ENCODE results near the gene ALKBH5.

Gene ALKBH5

GRCh38 chr17:18247613-18248001 lies 64.0 kb downstream of the ALKBH5 start:
- no peak for DNase-seq

GRCh38 chr17:18248300-18248731 lies 64.7 kb downstream of the ALKBH5 start:
- DNase-seq: peak in 3 of 4 experiments; percentile 16 to 42 (median 39)

GRCh38 chr17:18248811-18249210 lies 65.2 kb downstream of the ALKBH5 start:
- no peak for DNase-seq

GRCh38 chr17:18250259-18250658 lies 66.6 kb downstream of the ALKBH5 start:
- DNase-seq: no peak

GRCh38 chr17:18250708-18251107 lies 67.1 kb downstream of the ALKBH5 start:
- no peak for DNase-seq

GRCh38 chr17:18251204-18251603 lies 67.6 kb downstream of the ALKBH5 start:
- no peak for DNase-seq

DNA sequence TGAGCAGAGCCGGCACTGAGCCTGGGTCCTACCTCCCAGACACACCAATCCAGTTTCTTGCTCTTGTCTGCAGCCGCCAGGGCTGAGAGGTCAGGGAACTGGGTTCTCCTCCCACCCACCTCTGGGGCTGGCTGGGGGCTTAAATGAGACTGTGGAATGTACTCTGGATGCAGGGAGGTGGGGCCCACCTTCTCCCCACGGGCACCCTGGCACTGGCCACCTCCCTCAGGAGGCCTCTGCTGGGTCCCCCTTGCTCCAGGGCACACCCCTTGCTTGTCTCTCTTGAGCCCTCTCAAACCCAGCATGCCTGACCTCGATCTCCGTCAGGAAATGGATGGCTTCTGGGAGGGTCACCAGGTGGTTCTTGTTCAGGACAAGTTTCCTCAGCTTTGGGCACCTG lies 68.5 kb downstream of the ALKBH5 start:
- DNase-seq: no peak

- no peak for DNase-seq
Measured at GRCh38 chr17:18253187-18253884, 69.7 kb downstream of the ALKBH5 start.

DNA sequence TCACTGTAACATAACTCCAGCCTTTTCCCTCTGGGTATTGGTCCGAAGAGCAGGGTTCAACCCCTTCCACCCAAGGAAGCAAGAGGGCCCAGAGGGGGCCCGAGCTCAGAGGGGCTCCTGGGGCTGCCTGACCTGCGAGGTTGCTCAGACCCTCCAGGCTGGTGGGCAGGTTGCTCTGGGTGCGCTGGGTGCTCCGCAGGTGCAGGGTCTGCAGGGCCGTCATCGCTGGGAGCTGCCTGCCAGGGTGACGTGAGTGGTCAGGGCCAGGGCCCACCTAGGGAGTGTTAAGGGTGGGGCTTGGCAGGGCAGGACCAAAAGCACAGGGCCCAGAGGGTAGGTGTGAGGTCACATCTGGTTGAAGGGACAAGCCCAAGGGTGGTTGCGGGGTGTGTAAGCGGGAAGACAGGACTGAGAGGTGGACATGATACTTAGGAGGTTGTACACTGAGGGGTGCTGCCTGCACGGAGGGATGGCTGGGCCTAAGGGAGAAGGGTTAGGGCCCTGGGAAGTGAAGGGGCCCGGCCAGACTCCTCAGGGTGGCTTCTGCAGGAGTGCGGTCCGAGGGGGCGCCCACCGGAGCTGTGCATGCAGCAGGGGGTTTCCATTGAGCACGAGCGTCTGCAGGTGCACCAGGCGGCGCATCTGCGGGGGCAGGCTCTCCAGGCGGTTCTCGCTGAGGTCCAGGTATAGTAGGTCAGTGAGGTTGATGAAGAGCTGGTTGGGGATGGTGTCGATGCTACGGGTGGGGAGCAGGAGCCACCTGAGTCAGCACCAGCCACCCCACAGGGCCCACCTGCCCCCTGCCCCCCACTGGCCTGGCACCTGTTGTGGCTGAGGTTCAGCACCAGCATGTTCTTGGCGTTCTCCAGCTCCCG lies 70.6 kb downstream of the ALKBH5 start:
- no peak for DNase-seq

GRCh38 chr17:18254888-18255649 lies 71.4 kb downstream of the ALKBH5 start:
- no peak for DNase-seq

- no peak for DNase-seq
Measured at GRCh38 chr17:18256351-18256750, 72.7 kb downstream of the ALKBH5 start.

DNA sequence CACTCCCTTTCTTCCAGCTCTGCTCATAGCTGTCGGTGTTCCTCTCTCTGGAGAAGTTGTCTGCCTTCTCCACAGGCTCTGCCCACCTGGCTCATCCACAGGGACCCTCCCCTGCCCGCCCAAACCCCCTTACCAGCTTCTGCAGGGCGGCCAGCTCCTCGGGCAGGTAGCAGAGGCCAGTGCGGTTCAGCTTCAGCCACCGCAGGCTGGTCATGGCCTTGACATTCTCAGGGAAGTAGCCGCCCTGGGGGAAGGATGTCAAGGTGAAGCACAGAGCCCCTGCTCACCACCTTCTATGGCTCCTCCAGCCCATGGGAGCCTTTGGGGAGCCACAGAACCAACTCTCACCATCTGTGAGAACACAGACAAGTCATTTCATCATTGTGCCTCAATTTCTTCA lies 73.1 kb downstream of the ALKBH5 start:
- DNase-seq: no peak

DNA sequence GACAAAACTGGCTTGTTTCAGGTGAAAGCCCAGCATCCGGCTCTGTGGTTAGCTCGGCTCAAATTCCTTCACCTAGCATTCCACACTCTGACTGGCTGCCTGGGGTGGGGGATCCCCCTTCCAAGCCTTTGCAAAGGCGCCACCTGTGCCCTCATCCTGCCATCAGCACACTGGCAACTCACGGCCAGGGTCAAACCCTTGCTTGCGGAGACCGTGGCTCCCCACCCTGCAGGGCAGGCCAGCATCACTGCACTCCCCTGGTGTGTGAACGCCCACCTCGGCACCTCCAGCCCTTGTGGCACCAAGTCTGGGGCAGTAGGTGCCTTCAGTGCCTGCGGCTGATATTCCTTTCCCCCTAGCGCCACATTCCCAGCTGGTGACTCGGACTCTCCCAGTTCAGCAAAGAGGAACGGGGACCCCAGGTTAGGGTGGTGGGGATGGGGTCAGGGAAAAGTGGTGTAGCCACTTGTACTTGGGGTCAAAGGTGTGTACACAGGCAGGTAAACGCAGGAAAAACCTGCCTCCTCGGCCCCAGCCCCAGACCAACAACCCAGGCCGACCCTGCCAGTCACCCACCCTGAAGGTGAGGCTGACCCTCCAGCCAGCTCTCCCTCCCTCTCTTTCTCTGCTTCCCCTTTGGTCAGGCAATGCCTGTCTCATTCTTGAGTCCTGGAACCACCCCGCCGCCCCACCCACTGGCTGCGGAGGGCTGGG lies 73.8 kb downstream of the ALKBH5 start:
- DNase-seq: no peak

DNA sequence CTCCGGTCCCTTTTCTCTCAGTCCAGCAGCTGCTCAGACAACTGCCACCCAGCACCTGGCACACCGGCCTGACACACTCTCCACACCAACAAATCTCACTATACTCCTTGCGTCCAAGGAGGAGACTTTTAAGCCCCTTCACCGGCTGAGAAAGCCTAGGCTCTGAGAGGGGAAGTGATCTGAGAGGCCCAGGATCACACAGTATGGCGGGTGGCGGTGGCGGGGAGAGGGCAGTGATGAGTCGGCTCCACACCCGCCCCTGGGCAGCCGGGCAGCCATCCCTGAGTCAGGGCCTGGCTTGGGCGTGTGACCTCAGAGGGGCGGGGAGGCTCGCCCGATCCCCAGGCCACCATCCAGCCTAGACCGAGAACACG lies 74.3 kb downstream of the ALKBH5 start:
- DNase-seq: peak in 2 of 4 experiments; percentile 14 to 31

DNA sequence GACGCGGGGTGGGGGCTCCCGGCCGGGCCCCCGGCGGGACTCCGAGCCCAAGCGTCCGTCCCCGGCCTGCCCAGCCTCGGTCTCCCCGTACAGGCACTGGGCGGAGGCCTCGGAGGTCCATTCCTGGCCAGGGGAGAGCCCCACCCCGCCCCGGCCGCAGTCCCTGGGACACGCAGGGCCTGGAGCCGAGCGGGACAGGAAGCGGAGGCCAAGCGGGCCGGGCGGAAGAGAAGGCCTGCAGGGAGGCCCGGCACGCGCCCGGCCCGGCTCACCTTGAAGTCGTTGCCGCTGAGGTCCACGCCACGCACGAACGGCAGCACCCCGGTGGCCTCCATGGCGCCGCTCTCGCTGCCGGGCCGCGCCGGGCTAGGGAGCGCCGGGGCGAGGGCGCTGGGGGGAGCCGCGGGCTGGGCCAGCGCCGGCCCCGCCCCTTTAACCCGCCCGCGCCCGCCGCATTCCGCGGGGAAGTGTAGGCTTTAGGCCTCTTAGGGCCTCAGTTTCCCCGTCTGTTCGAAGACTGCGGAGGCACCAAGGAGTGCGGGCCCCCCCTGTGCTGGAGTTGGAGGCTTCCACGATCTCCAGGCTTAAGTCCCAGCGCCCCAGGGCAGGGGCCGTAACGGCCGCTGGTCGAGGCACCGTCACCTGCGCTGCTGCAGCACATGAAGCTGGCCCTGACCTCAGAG lies 74.9 kb downstream of the ALKBH5 start, which contains the start of gene FLII:
Gene FLII (minus strand): TSS at position 383 of the 683 bp plus-strand sequence. CDS start 48 bp downstream, at position 335.
- peak in 3 of 4 experiments; percentile 23 to 55 (median 40) for DNase-seq

All from activated naive CD4-positive, alpha-beta T cell (primary cell).